Spleen (tissue), 11 donors: ENCODE results near the gene UCHL1. TPM values are rescaled to one million over a fixed set of nuclear protein-coding genes. Genes with fewer than 3 reads are reported as not detected.

Source experiments
- DNase-seq: peaks from one replicate; pipeline ENCODE4 v3.0.0-alpha.2; 2020
- H3K27ac ChIP-seq, 8 donors: fragments of 200-600 bp; sonication (generic) in 7 of 8; 1 replicate in 4 of 8; 2 replicates in 4 of 8; pipeline versions ENCODE4 v1.5.0 to v1.8.0; 2016 to 2021; ENCODE audit warnings: inconsistent platforms in 4 of 8, mild to moderate bottlenecking in 4 of 8, moderate library complexity in 1 of 8
- H3K27me3 ChIP-seq, 7 donors: fragments of 200-600 bp; sonication (generic) in 6 of 7; replicated peaks in 1 of 7; 1 replicate in 4 of 7; 2 replicates in 3 of 7; pipeline versions ENCODE4 v1.5.0 to v1.8.0; 2016 to 2021; ENCODE audit warnings: inconsistent platforms in 3 of 7, mild to moderate bottlenecking in 1 of 7
- H3K36me3 ChIP-seq, 6 donors: fragments of 200-600 bp; sonication (generic) in 5 of 6; 1 replicate in 4 of 6; 2 replicates in 2 of 6; pipeline versions ENCODE4 v1.5.0 to v1.8.0; 2016 to 2021; ENCODE audit warnings: inconsistent platforms in 2 of 6
- H3K4me1 ChIP-seq, 6 donors: fragments of 200-600 bp; sonication (generic) in 5 of 6; 1 replicate in 3 of 6; 2 replicates in 3 of 6; pipeline versions ENCODE4 v1.5.0 to v1.8.0; 2016 to 2021; ENCODE audit warnings: inconsistent platforms in 3 of 6
- H3K4me3 ChIP-seq, 8 donors: fragments of 200-600 bp; sonication (generic) in 7 of 8; 1 replicate in 4 of 8; 2 replicates in 4 of 8; pipeline versions ENCODE4 v1.5.0 to v1.8.0; 2016 to 2021; ENCODE audit warnings: inconsistent platforms in 4 of 8, mild to moderate bottlenecking in 4 of 8, moderate library complexity in 2 of 8
- H3K9me3 ChIP-seq, 8 donors: fragments of 200-600 bp; sonication (generic) in 7 of 8; 1 replicate in 4 of 8; 2 replicates in 4 of 8; pipeline versions ENCODE4 v1.5.0 to v1.8.0; 2016 to 2021; ENCODE audit warnings: inconsistent platforms in 4 of 8
- POLR2A ChIP-seq, 3 donors: fragments of 450-650 bp; IDR thresholded peaks; one replicate each; pipeline ENCODE4 v1.5.1; 2017; ENCODE audit warnings: antibody characterized with exemption in 3 of 3, mild to moderate bottlenecking in 1 of 3
- POLR2AphosphoS5 ChIP-seq, 3 donors: sonication (generic); formaldehyde crosslinking; IDR thresholded peaks; one replicate each; pipeline ENCODE4 v1.5.1; 2017; ENCODE audit warnings: antibody characterized with exemption in 3 of 3
- WGBS, 5 donors: extraction: QIAGEN DNeasy Blood & Tissue Kit in 3 of 5; methylation state at CpG; one replicate each; pipeline versions ENCODE4 v1.1.5 to v1.1.7; 2013 to 2018; 5-methylcytosine and 5-hydroxymethylcytosine counted together
- intact Hi-C: fragments of 100-400 bp; cut with DNase I; formaldehyde crosslinking; loops from one replicate; pipeline ENCODE4 v1.15.0; 2023; ENCODE audit warnings: low total_unique reads
- polyA plus RNA-seq, 3 donors: library from polyadenylated mRNA; stranded (reverse); fragments of 200-250 nt; gene quantifications; one replicate each; pipeline ENCODE4 v1.2.1, GENCODE V29; 2013
- total RNA-seq, 7 donors: library from RNA; depleted of rRNA in 3 of 7; stranded (reverse); fragments of >200 nt in 3 of 7; fragmentation: NEBNext Ultra II Directional in 4 of 7; extraction: Animal tissue kit (Norgen Biotek cat#: 25700) in 4 of 7; gene quantifications; one replicate each; pipeline versions ENCODE4 v1.1.0 to v1.2.1, GENCODE V29; 2016 to 2021
- TF ChIP-seq, protein P1 (sequence below), 11 experiments: fragments of 200-600 bp in 7 of 11; fragments of 450-650 bp in 4 of 11; sonication (generic) in 4 of 11; IDR thresholded peaks in 8 of 11; conservative IDR thresholded peaks in 3 of 11; 1 replicate in 7 of 11; 2 replicates in 4 of 11; pipeline versions ENCODE4 v1.4.0 to v1.8.0; 2016 to 2021; ENCODE audit warnings: antibody characterized with exemption in 11 of 11, inconsistent platforms in 4 of 11, mild to moderate bottlenecking in 1 of 11
- donor health status: healthy with polysubstance abuse.
- donor health status: DM: no; HTN: no; CAD: no; lungs with moderate emphysema.
- donor health status: DM: no; HTN: no; CAD: no.
- donor health status: Bipolar disorder and iron deficiency.
- donor health status: healthy.
- donor health status: DM: no; HTN: no; CAD: no.
- donor health status: DM: yes; HTN: yes; CAD: no.

UCHL1 gene
- total and polyA plus RNA-seq, 10 donors, result 1.6 to 11.2 (median 3.5) TPM

DNA sequence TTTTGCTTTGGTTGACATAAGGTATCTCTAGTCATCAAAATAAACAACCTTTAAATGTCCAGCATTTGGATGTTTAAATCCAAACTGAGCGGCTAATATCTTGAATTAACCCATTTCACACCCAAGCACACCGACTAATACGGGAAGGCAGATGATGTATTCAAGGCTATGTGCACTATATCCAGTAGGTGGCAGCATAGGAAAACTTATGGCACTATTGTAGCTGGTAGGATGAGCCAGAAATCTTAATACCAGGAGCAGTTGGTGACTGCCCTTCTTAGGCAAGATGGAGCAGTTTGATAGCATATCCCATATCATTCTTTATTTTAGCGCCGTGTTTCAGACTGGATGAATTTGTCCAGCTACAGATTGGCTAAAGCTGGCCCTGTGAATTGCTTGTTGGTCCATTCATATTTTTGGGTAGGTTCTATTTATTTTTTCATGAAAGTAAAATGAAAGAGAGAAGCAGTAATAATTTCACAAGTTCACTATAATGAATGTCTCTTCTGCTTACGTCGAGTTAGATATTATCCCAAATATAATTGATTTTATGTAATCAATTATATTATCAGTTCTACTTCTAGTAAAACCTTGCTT, 24.4 kb downstream of the UCHL1 start:
- TF ChIP-seq, protein P1, sequence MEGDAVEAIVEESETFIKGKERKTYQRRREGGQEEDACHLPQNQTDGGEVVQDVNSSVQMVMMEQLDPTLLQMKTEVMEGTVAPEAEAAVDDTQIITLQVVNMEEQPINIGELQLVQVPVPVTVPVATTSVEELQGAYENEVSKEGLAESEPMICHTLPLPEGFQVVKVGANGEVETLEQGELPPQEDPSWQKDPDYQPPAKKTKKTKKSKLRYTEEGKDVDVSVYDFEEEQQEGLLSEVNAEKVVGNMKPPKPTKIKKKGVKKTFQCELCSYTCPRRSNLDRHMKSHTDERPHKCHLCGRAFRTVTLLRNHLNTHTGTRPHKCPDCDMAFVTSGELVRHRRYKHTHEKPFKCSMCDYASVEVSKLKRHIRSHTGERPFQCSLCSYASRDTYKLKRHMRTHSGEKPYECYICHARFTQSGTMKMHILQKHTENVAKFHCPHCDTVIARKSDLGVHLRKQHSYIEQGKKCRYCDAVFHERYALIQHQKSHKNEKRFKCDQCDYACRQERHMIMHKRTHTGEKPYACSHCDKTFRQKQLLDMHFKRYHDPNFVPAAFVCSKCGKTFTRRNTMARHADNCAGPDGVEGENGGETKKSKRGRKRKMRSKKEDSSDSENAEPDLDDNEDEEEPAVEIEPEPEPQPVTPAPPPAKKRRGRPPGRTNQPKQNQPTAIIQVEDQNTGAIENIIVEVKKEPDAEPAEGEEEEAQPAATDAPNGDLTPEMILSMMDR (IDR thresholded peaks at IDR 0.05 in 8 of 11, conservative IDR thresholded peaks at IDR 0.05 in 3 of 11), result peak; percentile 70 to 92 (median 81)
- TF ChIP-seq POLR2AphosphoS5 (IDR thresholded peaks at IDR 0.05) (no peak), POLR2A (IDR thresholded peaks at IDR 0.05) (no peak)
- 14 to 22% (median 17%) methylated on average over 7 of the region's 7 CpGs for WGBS, 5 donors
- Histone ChIP-seq H3K27me3 (peaks cover 0 to 27% (median 0%) of the 10 kb centered on the region in 7 donors), H3K9me3 (no peaks in the 10 kb centered on the region), H3K4me3 (no peak overlapping the region), H3K27ac (no peak overlapping the region), H3K36me3 (no peaks in the 10 kb centered on the region), H3K4me1 (no peaks in the 10 kb centered on the region)
- intact Hi-C loops, result no loop called here
- no peak for DNase-seq

DNA sequence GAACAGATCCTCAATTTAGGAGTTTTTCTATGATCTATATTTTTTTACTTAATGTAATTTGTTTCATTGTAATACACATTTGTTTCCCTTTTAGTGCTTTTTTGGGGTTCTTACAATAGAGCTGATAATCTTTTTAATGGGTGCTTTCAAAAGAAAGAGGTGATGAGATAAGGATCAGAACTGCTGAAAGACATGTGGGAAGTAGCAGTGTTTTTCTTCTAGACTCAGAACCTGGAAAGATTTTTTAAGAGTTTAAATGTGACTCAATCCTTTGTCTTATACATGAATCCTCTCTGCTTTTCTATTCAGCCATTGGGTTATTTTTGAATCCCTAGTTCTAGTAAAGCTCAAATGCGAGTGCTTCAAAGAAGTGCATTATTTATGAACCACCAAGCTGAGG, 25.6 kb downstream of the UCHL1 start:
- Histone ChIP-seq H3K4me3 (no peak overlapping the region), H3K9me3 (no peaks in the 10 kb centered on the region), H3K36me3 (no peaks in the 10 kb centered on the region), H3K4me1 (no peaks in the 10 kb centered on the region), H3K27ac (no peak overlapping the region), H3K27me3 (peaks cover 0 to 26% (median 0%) of the 10 kb centered on the region in 7 donors)
- DNase-seq, result no peak
- TF ChIP-seq, protein P1 (IDR thresholded peaks at IDR 0.05 in 8 of 11, conservative IDR thresholded peaks at IDR 0.05 in 3 of 11), result no peak
- no peak for TF ChIP-seq POLR2AphosphoS5 (IDR thresholded peaks at IDR 0.05)
- no peak for TF ChIP-seq POLR2A (IDR thresholded peaks at IDR 0.05)
- 0 to 82% (median 2%) methylated on average over 1 of the region's 1 CpG for WGBS, 5 donors
- intact Hi-C loops, result no loop called here

DNA sequence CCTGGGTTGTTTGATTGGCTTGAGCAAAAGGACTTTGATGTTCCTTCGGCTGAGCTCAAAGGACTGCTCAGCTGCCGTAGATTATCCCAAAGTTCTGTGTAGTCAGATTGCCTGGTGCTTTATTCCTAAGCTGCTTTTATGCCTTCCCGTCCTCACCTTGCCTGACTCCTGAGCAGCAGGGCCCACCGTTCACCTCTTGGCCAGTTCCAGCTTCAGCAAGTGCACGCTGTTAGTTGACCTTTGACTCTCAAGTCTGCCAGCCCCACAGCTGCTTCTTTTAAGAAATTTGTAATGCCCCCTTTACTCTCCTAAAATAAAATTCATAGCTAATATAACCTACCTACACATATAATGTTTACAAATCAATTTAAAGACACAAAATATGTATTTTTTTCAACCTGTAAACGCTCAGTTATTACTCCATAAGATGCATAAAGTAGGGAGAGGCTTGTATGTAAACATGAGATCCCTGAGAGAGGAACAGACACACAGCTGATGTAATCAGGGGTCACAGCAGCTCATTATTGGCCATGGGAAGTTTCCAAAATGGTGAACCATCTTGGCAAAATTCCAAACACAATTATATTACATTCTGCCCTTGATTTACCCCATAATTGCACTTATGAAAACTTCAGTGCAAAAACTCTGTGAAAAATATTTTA, 28.6 kb downstream of the UCHL1 start:
- Histone ChIP-seq H3K4me3 (no peak overlapping the region), H3K4me1 (peaks cover 0 to 4% (median 0%) of the 10 kb centered on the region in 6 donors), H3K9me3 (peaks cover 0 to 7% (median 0%) of the 10 kb centered on the region in 8 donors), H3K27me3 (peaks cover 0 to 1% (median 0%) of the 10 kb centered on the region in 7 donors), H3K27ac (no peak overlapping the region), H3K36me3 (no peaks in the 10 kb centered on the region)
- intact Hi-C loops, result no loop called here
- DNase-seq, result no peak
- WGBS, 5 donors, result 77 to 88% (median 86%) methylated on average over 6 of the region's 6 CpGs
- TF ChIP-seq POLR2A (IDR thresholded peaks at IDR 0.05), result no peak
- no peak for TF ChIP-seq POLR2AphosphoS5 (IDR thresholded peaks at IDR 0.05)
- TF ChIP-seq, protein P1 (IDR thresholded peaks at IDR 0.05 in 8 of 11, conservative IDR thresholded peaks at IDR 0.05 in 3 of 11), result no peak

DNA sequence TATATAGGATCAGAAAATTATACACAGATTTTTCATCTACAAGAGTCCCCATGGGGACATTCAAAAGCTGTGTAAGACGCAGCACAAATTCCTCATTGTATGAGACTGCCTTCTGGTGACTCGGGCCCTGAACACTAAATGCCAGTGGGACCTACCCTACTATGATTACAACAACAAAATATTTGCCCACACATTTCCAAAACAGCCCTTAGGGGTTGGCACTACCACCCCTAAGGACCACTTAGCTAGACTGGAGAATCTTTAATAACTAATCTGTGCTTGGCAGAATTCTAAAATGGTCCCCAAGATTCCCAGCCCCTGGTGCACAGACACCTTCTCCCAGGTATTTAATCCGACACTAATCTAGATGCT, 29.1 kb downstream of the UCHL1 start:
- H3K4me1 ChIP-seq, result peaks cover 0 to 8% (median 0%) of the 10 kb centered on the region in 6 donors
- no peak overlapping the region for H3K4me3 ChIP-seq
- intact Hi-C loops, result no loop called here
- no peaks in the 10 kb centered on the region for H3K27me3 ChIP-seq
- WGBS, 5 donors, result 82 to 93% (median 88%) methylated on average over 3 of the region's 3 CpGs
- TF ChIP-seq, protein P1 (IDR thresholded peaks at IDR 0.05 in 8 of 11, conservative IDR thresholded peaks at IDR 0.05 in 3 of 11), result no peak
- TF ChIP-seq POLR2A (IDR thresholded peaks at IDR 0.05) (no peak), POLR2AphosphoS5 (IDR thresholded peaks at IDR 0.05) (no peak)
- H3K27ac ChIP-seq, result no peak overlapping the region
- peaks cover 0 to 7% (median 0%) of the 10 kb centered on the region in 8 donors for H3K9me3 ChIP-seq
- H3K36me3 ChIP-seq, result no peaks in the 10 kb centered on the region
- no peak for DNase-seq
